Measurements from ENCODE around the gene FAR2. TPM values are rescaled to one million over a fixed set of nuclear protein-coding genes. Genes with fewer than 3 reads are reported as not detected.
"Not testable (repeated sequence)": the region's sequence is repeated elsewhere in the genome, so short reads cannot be mapped to it uniquely, and the experiment has no call there.

FAR2 gene
- total and polyA plus RNA-seq, 7 donors, result 0.75 to 1.9 (median 1.6) TPM

GRCh38 chr12:29253906-29254625 is 105.0 kb downstream of the FAR2 start:
- no peak for TF ChIP-seq CTCF (IDR thresholded peaks at IDR 0.05)
- H3K27ac ChIP-seq, result no peak overlapping the region
- no peak for DNase-seq
- no peak overlapping the region for H3K4me3 ChIP-seq
- H3K9me3 ChIP-seq, result no peaks in the 10 kb centered on the region
- no peaks in the 10 kb centered on the region for H3K36me3 ChIP-seq (ENCODE audit: insufficient read depth in 1 of 2, low read depth in 1 of 2)
- ATAC-seq, result no peak
- 63 to 80% (median 64%) methylated on average over 2 of the region's 2 CpGs for WGBS, 3 donors
- intact Hi-C loops (cut with DNase I), result no loop called here
- H3K27me3 ChIP-seq (ENCODE audit: insufficient read depth in 3 of 3, low read length in 2 of 3), result no peaks in the 10 kb centered on the region
- H3K4me1 ChIP-seq, result no peaks in the 10 kb centered on the region

- Histone ChIP-seq H3K9me3 (no peaks in the 10 kb centered on the region), H3K27me3 (ENCODE audit: insufficient read depth in 3 of 3, low read length in 2 of 3) (no peaks in the 10 kb centered on the region), H3K4me1 (no peaks in the 10 kb centered on the region), H3K36me3 (ENCODE audit: insufficient read depth in 1 of 2, low read depth in 1 of 2) (no peaks in the 10 kb centered on the region), H3K27ac (no peak overlapping the region), H3K4me3 (no peak overlapping the region)
- TF ChIP-seq CTCF (IDR thresholded peaks at IDR 0.05), result no peak
- DNase-seq (no peak), ATAC-seq (no peak)
- intact Hi-C loops (cut with DNase I), result no loop called here
These were observed 106.0 kb downstream of the FAR2 start for GRCh38 chr12:29255042-29255441.

GRCh38 chr12:29256598-29256997 is 107.5 kb downstream of the FAR2 start:
- Histone ChIP-seq H3K27me3 (ENCODE audit: insufficient read depth in 3 of 3, low read length in 2 of 3) (no peaks in the 10 kb centered on the region), H3K9me3 (peaks cover 5% of the 10 kb centered on the region), H3K36me3 (ENCODE audit: insufficient read depth in 1 of 2, low read depth in 1 of 2) (no peaks in the 10 kb centered on the region), H3K4me3 (no peak overlapping the region), H3K27ac (no peak overlapping the region), H3K4me1 (no peaks in the 10 kb centered on the region)
- intact Hi-C loops (cut with DNase I), result no loop called here
- ATAC-seq (no peak), DNase-seq (peak in 1 of 2 donors; percentile 39)
- TF ChIP-seq CTCF (IDR thresholded peaks at IDR 0.05), result no peak
- WGBS, 3 donors, result 84 to 96% (median 94%) methylated on average over 13 to 21 of the region's 21 CpGs

- H3K36me3 ChIP-seq (ENCODE audit: insufficient read depth in 1 of 2, low read depth in 1 of 2); DNase-seq; H3K27me3 ChIP-seq (ENCODE audit: insufficient read depth in 3 of 3, low read length in 2 of 3); ATAC-seq; intact Hi-C loops (cut with DNase I); H3K9me3 ChIP-seq; H3K27ac ChIP-seq; H3K4me1 ChIP-seq; H3K4me3 ChIP-seq: not testable (repeated sequence)
- 94 to 98% (median 97%) methylated on average over 6 to 10 of the region's 12 CpGs for WGBS, 3 donors
These were observed 108.6 kb downstream of the FAR2 start for GRCh38 chr12:29257687-29258086.

- Histone ChIP-seq H3K4me1 (no peaks in the 10 kb centered on the region), H3K9me3 (peaks cover 5% of the 10 kb centered on the region), H3K27ac (no peak overlapping the region), H3K36me3 (ENCODE audit: insufficient read depth in 1 of 2, low read depth in 1 of 2) (no peaks in the 10 kb centered on the region), H3K27me3 (ENCODE audit: insufficient read depth in 3 of 3, low read length in 2 of 3) (no peaks in the 10 kb centered on the region), H3K4me3 (no peak overlapping the region)
- DNase-seq (no peak), ATAC-seq (no peak)
- TF ChIP-seq CTCF (IDR thresholded peaks at IDR 0.05), result no peak
- intact Hi-C loops (cut with DNase I), result no loop called here
These were observed 115.3 kb downstream of the FAR2 start for GRCh38 chr12:29264424-29264823.

Measured in psoas muscle (tissue), 8 donors.